ENCODE results near the gene PTPRJ.

GRCh38 chr11:48066881-48067800 is 86.8 kb downstream of the PTPRJ start:
- no peak for TF ChIP-seq CTCF (IDR thresholded peaks at IDR 0.05; ENCODE audit: insufficient read depth, low read depth, low read length)
- no peak for TF ChIP-seq EZH2 (IDR thresholded peaks at IDR 0.05; ENCODE audit: insufficient read depth, low read length)

All from astrocyte (in vitro differentiated cells and primary cell).